T-cell (primary cell): Measurements from ENCODE around the gene HGS. TPM values are rescaled to one million over a fixed set of nuclear protein-coding genes. Genes with fewer than 3 reads are reported as not detected.

ENCODE experiments used
- ATAC-seq, 4 experiments: fragments of 200-7000 bp in 3 of 4; fragments of 150-1000 bp in 1 of 4; cut with Tn5 transposase; replicated peaks in 1 of 4; 1 replicate in 3 of 4; 2 replicates in 1 of 4; pipeline ENCODE4 v1.10.0; 2021; ENCODE audit warnings: moderate library complexity in 3 of 4, mild to moderate bottlenecking in 2 of 4, moderate number of reproducible peaks in 1 of 4
- CTCF ChIA-PET, 2 donors: fragments of 300-600 bp; sonication (Branson Sonifier 250); formaldehyde crosslinking; loops; one replicate each; lab custom pipeline; 2022; ENCODE audit warnings: antibody characterized with exemption in 2 of 2; lab: Charles Lee
- POLR2A ChIA-PET, 2 donors: fragments of 300-600 bp; sonication (Branson Sonifier 250); formaldehyde crosslinking; loops; one replicate each; lab custom pipeline; 2022; ENCODE audit warnings: antibody characterized with exemption in 2 of 2; lab: Charles Lee
- DNase-seq, 35 experiments: peaks; one replicate each; pipeline versions ENCODE4 v3.0.0 to v3.0.0-alpha.2; 2013 to 2023
- H3K27ac ChIP-seq: one replicate; pipeline ENCODE4 v1.5.1; 2013; ENCODE audit warnings: low read length
- H3K27me3 ChIP-seq, 2 experiments: replicated peaks in 1 of 2; 1 replicate in 1 of 2; 2 replicates in 1 of 2; pipeline versions ENCODE4 v1.6.1 to v1.7.0; 2013; ENCODE audit warnings: low read length in 1 of 2, mixed read lengths in 1 of 2; ENCODE audit not compliant: control insufficient read depth in 2 of 2, insufficient read depth in 2 of 2; ENCODE audit errors: extremely low read depth in 1 of 2
- H3K36me3 ChIP-seq, 2 donors: 1 replicate in 1 of 2; 2 replicates in 1 of 2; pipeline versions ENCODE4 v1.6.1 to v1.7.0; 2013; ENCODE audit warnings: low read length in 1 of 2; ENCODE audit not compliant: control insufficient read depth in 2 of 2, insufficient read depth in 1 of 2; ENCODE audit errors: extremely low read depth in 1 of 2
- H3K4me1 ChIP-seq, 2 experiments: 1 replicate in 1 of 2; 2 replicates in 1 of 2; pipeline versions ENCODE4 v1.6.1 to v1.7.0; 2013; ENCODE audit warnings: low read length in 2 of 2, mixed read lengths in 1 of 2; ENCODE audit not compliant: insufficient read depth in 2 of 2, control insufficient read depth in 1 of 2; ENCODE audit errors: extremely low read depth in 1 of 2
- H3K4me3 ChIP-seq, 2 donors: 1 replicate in 1 of 2; 2 replicates in 1 of 2; pipeline versions ENCODE4 v1.5.1 to v1.7.0; 2013; ENCODE audit warnings: mild to moderate bottlenecking in 2 of 2, low read length in 1 of 2, moderate library complexity in 1 of 2; ENCODE audit not compliant: control insufficient read depth in 1 of 2; ENCODE audit errors: extremely low read depth in 1 of 2
- H3K9me3 ChIP-seq: 2 replicates; pipeline ENCODE4 v1.7.0; 2013
- H3K27ac Mint-ChIP-seq, 2 donors: one replicate each; pipeline ENCODE4 v1.8.0; 2020 to 2021; ENCODE audit warnings: mild to moderate bottlenecking in 2 of 2, mixed read lengths in 2 of 2
- H3K27me3 Mint-ChIP-seq, 2 donors: one replicate each; pipeline ENCODE4 v1.8.0; 2021 to 2022; ENCODE audit warnings: mixed read lengths in 2 of 2
- H3K36me3 Mint-ChIP-seq: one replicate; pipeline ENCODE4 v1.8.0; 2021; ENCODE audit warnings: mixed read lengths
- H3K4me1 Mint-ChIP-seq, 3 donors: one replicate each; pipeline ENCODE4 v1.8.0; 2020 to 2022; ENCODE audit warnings: mixed read lengths in 3 of 3, mild to moderate bottlenecking in 1 of 3
- H3K4me3 Mint-ChIP-seq, 3 donors: one replicate each; pipeline ENCODE4 v1.8.0; 2020 to 2022; ENCODE audit warnings: mild to moderate bottlenecking in 3 of 3, mixed read lengths in 3 of 3, moderate library complexity in 3 of 3
- H3K9me3 Mint-ChIP-seq, 3 donors: one replicate each; pipeline ENCODE4 v1.8.0; 2020 to 2022; ENCODE audit warnings: mixed read lengths in 3 of 3
- WGBS: methylation state at CpG from one replicate; pipeline ENCODE4 v1.1.5; 2013; ENCODE audit warnings: missing lambda C conversion rate; ENCODE audit not compliant: insufficient coverage; 5-methylcytosine and 5-hydroxymethylcytosine counted together
- total RNA-seq, 35 experiments: library from RNA in 6 of 35; stranded (reverse) in 6 of 35; fragments of 120-200 nt in 1 of 35; gene quantifications; one replicate each; pipeline versions ENCODE4 v1.2.1 to v1.2.4 and lab custom pipeline; 2013 to 2026

HGS gene
- total RNA-seq, 5 donors from 2014 or later (not counting 1 experiment from before 2014, with no cell fraction given), result 114 to 205 (median 181) TPM

DNA sequence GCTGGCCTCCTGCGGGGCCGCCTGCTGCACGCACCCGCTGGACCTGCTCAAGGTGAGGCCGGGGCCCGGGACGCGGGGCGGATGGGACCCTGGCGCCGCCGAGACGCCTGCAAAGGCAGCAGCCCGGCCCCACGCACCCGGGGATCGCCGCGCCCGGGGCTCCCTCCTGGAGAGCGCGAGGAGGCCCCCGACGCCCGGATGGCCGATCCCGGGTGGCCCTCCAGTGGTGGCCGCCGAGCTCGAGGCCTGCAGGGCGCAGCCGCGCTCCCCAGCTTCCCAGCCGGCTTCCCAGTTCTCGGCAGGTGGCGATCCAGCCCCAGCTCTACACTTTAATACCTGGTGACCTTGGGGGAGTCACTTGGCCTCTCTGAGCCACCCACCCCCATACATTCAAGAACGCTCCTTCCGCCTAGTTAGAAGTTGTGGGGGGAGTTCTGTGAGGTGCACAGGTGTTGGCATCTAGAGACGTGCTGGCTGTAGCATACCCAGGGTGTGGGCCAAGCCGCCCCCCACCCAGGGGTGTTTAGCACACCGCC, 28.7 kb downstream of the HGS start:
- ATAC-seq, result peak in 3 of 4 experiments; percentile 13 to 31 (median 24)
- Histone ChIP-seq H3K9me3 (no peaks in the 10 kb centered on the region), H3K4me3 (peak overlapping the region; percentile 37 to 51), H3K27me3 (peaks cover 0 to 3% of the 10 kb centered on the region in 2 experiments), H3K36me3 (peaks cover 2 to 5% of the 10 kb centered on the region in 2 donors), H3K27ac (no peak overlapping the region), H3K4me1 (peaks cover 15 to 38% of the 10 kb centered on the region in 2 experiments)
- 5% methylated on average over 36 of the region's 41 CpGs for WGBS
- no peaks in the 10 kb centered on the region for H3K27me3 Mint-ChIP-seq
- H3K27ac Mint-ChIP-seq, result peak overlapping the region; percentile 40 to 45
- CTCF ChIA-PET, result no interaction called here
- no peaks in the 10 kb centered on the region for H3K36me3 Mint-ChIP-seq
- POLR2A ChIA-PET, result no interaction called here
- no peaks in the 10 kb centered on the region for H3K9me3 Mint-ChIP-seq
- H3K4me3 Mint-ChIP-seq, result peak overlapping the region; percentile 73 to 85 (median 82)
- H3K4me1 Mint-ChIP-seq, result peaks cover 14 to 22% (median 17%) of the 10 kb centered on the region in 3 donors
- peak in 1 of 35 experiments; percentile 19 for DNase-seq

DNA sequence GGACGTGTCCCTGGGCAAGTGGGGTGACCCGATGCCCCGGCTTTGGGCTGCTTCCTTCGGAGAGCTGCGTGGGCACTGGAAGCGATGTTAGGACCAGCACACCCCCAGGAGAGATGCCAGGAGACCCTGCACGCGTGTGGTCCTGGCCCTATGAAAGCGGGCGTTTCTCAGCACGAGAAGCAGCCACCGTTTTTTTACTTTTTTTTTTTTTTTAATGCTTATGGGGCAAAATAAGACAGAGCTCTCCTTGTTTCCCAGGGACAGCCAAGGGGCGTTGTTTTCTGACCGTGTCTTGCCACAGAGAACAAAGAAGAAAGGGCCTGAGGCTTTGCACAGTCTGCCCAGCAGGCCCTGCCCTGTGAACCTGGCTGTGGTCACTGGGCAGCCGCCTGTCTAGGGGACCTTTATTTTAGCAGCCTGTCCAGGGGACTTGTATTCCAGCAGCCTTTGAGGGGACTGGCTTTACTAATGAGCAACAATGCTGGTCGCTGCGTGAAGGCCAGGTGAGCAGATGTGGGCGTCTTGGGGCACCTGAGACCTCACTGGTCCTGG, 29.3 kb downstream of the HGS start:
- no peaks in the 10 kb centered on the region for H3K9me3 Mint-ChIP-seq
- H3K4me1 Mint-ChIP-seq, result peaks cover 14 to 22% (median 17%) of the 10 kb centered on the region in 3 donors
- H3K27me3 ChIP-seq, result peaks cover 0 to 3% of the 10 kb centered on the region in 2 experiments
- peaks cover 0 to 5% of the 10 kb centered on the region in 2 donors for H3K36me3 ChIP-seq
- no peak for DNase-seq
- H3K27ac ChIP-seq, result no peak overlapping the region
- H3K4me3 Mint-ChIP-seq, result peak overlapping the region; percentile 73 to 85 (median 82)
- H3K4me1 ChIP-seq, result peaks cover 15 to 38% of the 10 kb centered on the region in 2 experiments
- CTCF ChIA-PET, result no interaction called here
- H3K9me3 ChIP-seq, result no peaks in the 10 kb centered on the region
- H3K27me3 Mint-ChIP-seq, result no peaks in the 10 kb centered on the region
- no peaks in the 10 kb centered on the region for H3K36me3 Mint-ChIP-seq
- peak overlapping the region; percentile 40 to 45 for H3K27ac Mint-ChIP-seq
- peak overlapping the region; percentile 37 to 51 for H3K4me3 ChIP-seq
- POLR2A ChIA-PET, result no interaction called here
- no peak for ATAC-seq
- WGBS, result 64% methylated on average over 15 of the region's 18 CpGs

DNA sequence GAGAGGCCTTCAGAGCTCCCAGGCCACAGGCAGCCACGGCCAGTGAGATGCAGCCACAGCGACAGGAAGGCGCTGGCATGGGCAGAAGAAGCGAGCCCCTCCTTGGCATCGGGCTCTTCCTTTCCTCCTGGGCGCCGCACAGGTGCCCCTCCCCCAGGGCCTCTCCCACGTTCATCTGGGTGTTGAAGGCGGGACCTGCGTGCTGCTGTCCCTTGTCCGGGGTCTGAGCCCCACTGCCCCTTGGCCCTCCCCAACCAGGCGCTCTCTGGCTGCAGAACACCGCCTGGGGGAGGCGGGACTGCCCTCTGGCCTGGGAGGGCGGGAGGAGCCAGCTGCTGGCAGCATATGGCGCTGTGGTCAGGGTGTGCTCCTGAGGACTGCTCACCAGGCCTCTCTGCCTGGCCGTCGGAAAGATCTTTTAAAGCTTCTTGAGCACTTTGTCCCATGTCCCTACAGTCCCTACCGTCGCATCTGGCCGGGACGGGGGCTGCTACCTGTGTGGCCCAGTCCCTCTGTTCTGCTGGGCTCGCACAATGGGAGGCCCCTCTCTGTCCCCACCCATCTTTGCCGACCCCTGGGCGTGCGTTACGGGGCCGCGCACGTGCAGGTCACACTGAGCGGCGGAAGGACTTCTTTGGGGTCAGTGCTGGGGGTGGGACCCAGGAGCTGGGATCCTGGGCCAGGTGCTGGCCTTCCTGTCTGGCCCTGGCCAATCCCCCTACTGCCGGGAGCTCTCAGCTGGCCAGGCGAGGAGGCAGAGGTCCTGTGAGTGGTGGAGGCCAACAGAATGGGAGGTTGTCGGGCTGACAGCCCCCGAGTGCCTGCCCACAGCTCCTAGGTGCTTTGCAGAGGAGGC, 30.0 kb downstream of the HGS start:
- Histone ChIP-seq H3K36me3 (peaks cover 0 to under 1% of the 10 kb centered on the region in 2 donors), H3K4me1 (peaks cover 15 to 38% of the 10 kb centered on the region in 2 experiments), H3K9me3 (no peaks in the 10 kb centered on the region), H3K27me3 (peaks cover 0 to 3% of the 10 kb centered on the region in 2 experiments), H3K27ac (no peak overlapping the region), H3K4me3 (no peak overlapping the region)
- CTCF ChIA-PET, result no interaction called here
- POLR2A ChIA-PET, result interaction anchor here in 1 of 2 donors (0.5 kb wide), 1 partner anchor 17 kb away, joined by 8 read pairs; no protein-coding TSS in a partner anchor
- DNase-seq (no peak), ATAC-seq (no peak)
- no peaks in the 10 kb centered on the region for H3K9me3 Mint-ChIP-seq
- peak overlapping the region in 2 of 3 donors; percentile 73 to 82 for H3K4me3 Mint-ChIP-seq
- peaks cover 14 to 22% (median 17%) of the 10 kb centered on the region in 3 donors for H3K4me1 Mint-ChIP-seq
- WGBS, result 93% methylated on average over 31 of the region's 36 CpGs
- no peaks in the 10 kb centered on the region for H3K27me3 Mint-ChIP-seq
- no peak overlapping the region for H3K27ac Mint-ChIP-seq
- no peaks in the 10 kb centered on the region for H3K36me3 Mint-ChIP-seq

DNA sequence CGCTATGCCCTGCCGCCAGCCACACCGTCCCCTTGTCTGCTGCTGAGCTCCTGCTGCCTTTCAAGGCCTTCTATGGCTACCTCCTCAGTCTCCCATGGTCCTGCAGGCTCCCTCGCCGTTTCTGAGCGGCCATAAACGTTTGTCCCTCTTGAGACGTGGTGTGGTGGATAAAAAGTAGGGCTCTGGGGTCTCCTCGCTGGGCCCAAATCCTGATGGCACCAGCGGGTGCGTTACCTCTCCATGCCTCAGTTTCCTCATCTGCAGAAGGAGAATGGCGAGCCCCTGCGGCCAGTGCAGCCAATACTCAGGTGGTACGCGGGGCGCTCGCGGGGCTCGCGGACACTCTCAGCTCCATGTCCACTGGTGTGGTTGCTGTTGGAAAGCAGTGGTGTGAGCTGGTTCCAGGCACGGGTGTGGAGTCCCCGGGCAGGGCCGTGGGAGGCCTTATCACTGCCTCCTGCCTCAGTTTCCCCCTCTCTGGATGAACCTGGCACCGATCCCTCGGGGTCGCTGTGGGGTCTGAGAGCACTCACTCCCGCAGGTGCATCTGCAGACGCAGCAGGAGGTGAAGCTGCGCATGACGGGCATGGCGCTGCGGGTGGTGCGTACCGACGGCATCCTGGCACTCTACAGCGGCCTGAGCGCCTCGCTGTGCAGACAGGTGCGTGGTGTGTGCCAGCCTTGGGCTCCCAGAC, 30.7 kb downstream of the HGS start:
- ChIA-PET POLR2A (no interaction called here), CTCF (no interaction called here)
- H3K36me3 Mint-ChIP-seq, result no peaks in the 10 kb centered on the region
- Histone ChIP-seq H3K4me1 (peaks cover 15 to 38% of the 10 kb centered on the region in 2 experiments), H3K4me3 (no peak overlapping the region), H3K27me3 (peaks cover 0 to 3% of the 10 kb centered on the region in 2 experiments), H3K36me3 (no peaks in the 10 kb centered on the region), H3K9me3 (no peaks in the 10 kb centered on the region), H3K27ac (no peak overlapping the region)
- H3K4me3 Mint-ChIP-seq, result peak overlapping the region in 2 of 3 donors; percentile 9 to 28
- DNase-seq, result no peak
- H3K27me3 Mint-ChIP-seq, result no peaks in the 10 kb centered on the region
- peaks cover 14 to 22% (median 17%) of the 10 kb centered on the region in 3 donors for H3K4me1 Mint-ChIP-seq
- 89% methylated on average over 20 of the region's 39 CpGs for WGBS
- H3K27ac Mint-ChIP-seq, result no peak overlapping the region
- no peak for ATAC-seq
- no peaks in the 10 kb centered on the region for H3K9me3 Mint-ChIP-seq

DNA sequence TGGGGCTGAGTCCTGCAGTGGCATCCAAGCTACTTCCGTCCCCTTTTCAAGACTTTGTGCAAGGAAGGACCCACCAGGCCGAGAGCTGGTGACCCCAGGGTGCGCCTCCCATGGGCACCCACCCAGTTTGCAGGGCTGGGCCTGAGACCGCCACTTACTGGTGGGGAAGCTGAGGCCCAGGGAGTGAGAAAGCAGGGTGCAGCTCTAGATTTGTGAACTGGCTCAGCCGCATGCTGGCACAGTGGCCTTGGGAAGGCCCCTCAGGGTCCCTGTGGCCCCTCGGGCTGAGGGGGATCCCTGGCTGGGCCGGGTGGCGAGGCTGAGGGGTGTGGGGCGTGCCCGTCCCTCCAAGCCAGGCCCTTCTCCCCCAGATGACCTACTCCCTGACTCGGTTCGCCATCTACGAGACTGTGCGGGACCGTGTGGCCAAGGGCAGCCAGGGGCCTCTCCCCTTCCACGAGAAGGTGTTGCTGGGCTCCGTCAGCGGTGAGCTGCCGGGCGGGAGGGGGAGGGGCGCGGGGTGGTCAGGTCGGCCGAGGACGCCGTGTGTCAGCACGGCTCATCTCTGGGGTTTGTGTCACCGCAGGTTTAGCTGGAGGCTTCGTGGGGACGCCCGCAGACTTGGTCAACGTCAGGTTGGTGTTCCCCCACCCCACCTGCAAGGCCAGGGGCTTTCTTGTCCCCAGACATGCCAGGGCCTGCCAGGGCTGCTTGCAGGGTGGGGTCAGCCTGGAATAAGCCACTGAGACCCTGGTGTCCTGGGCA, 31.5 kb downstream of the HGS start:
- no peaks in the 10 kb centered on the region for H3K9me3 Mint-ChIP-seq
- no peak for DNase-seq
- H3K4me3 ChIP-seq, result no peak overlapping the region
- CTCF ChIA-PET, result no interaction called here
- ATAC-seq, result no peak
- no peak overlapping the region for H3K4me3 Mint-ChIP-seq
- H3K36me3 ChIP-seq, result no peaks in the 10 kb centered on the region
- peaks cover 14 to 19% (median 16%) of the 10 kb centered on the region in 3 donors for H3K4me1 Mint-ChIP-seq
- no peaks in the 10 kb centered on the region for H3K27me3 Mint-ChIP-seq
- H3K4me1 ChIP-seq, result peaks cover 15 to 32% of the 10 kb centered on the region in 2 experiments
- POLR2A ChIA-PET, result no interaction called here
- no peaks in the 10 kb centered on the region for H3K36me3 Mint-ChIP-seq
- WGBS, result 93% methylated on average over 24 of the region's 32 CpGs
- H3K27me3 ChIP-seq, result peaks cover 0 to 3% of the 10 kb centered on the region in 2 experiments
- no peak overlapping the region for H3K27ac ChIP-seq
- no peaks in the 10 kb centered on the region for H3K9me3 ChIP-seq
- no peak overlapping the region for H3K27ac Mint-ChIP-seq
